MM.1S (cell line): Measurements from ENCODE around the gene PDIA2.

Experiments
- DNase-seq: peaks from one replicate; pipeline ENCODE4 v3.0.0-alpha.2; 2015
- H2AFZ ChIP-seq: fragments of 300-600 bp; sonication (generic); 2 replicates; pipeline ENCODE4 v1.6.0; 2016; ENCODE audit warnings: antibody characterized with exemption, low read length
- H3F3A ChIP-seq: fragments of 300-600 bp; sonication (generic); 2 replicates; pipeline ENCODE4 v1.6.1; 2016; ENCODE audit warnings: mild to moderate bottlenecking, antibody characterized with exemption, low read length, moderate library complexity, mixed read lengths; ENCODE audit not compliant: insufficient read depth
- H3K27ac ChIP-seq: fragments of 300-600 bp; sonication (generic); 2 replicates; pipeline ENCODE4 v1.5.1; 2016; ENCODE audit warnings: mild to moderate bottlenecking, low read length
- H3K27me3 ChIP-seq: fragments of 300-600 bp; sonication (generic); replicated peaks from 2 replicates; pipeline ENCODE4 v1.6.0; 2016; ENCODE audit warnings: low read length; ENCODE audit not compliant: insufficient read depth
- H3K36me3 ChIP-seq: fragments of 300-600 bp; sonication (generic); replicated peaks from 2 replicates; pipeline ENCODE4 v1.6.1; 2016; ENCODE audit warnings: mild to moderate bottlenecking, low read length, mixed read lengths; ENCODE audit not compliant: insufficient read depth
- H3K4me1 ChIP-seq: fragments of 300-600 bp; sonication (generic); 2 replicates; pipeline ENCODE4 v1.6.1; 2016; ENCODE audit warnings: low read length, mixed read lengths
- H3K4me2 ChIP-seq: fragments of 300-600 bp; sonication (generic); 2 replicates; pipeline ENCODE4 v1.6.0; 2016; ENCODE audit warnings: low read depth, low read length
- H3K4me3 ChIP-seq: fragments of 300-600 bp; sonication (generic); 2 replicates; pipeline ENCODE4 v1.5.1; 2016; ENCODE audit warnings: low read length, mixed read lengths
- H3K79me2 ChIP-seq: fragments of 300-600 bp; sonication (generic); 2 replicates; pipeline ENCODE4 v1.6.1; 2016; ENCODE audit warnings: mixed run types, low read length, mixed read lengths
- H3K9ac ChIP-seq: fragments of 300-600 bp; sonication (generic); 2 replicates; pipeline ENCODE4 v1.6.1; 2016; ENCODE audit warnings: low read length, mixed read lengths
- H3K9me2 ChIP-seq: fragments of 300-600 bp; sonication (generic); replicated peaks from 2 replicates; pipeline ENCODE4 v1.6.1; 2016; ENCODE audit warnings: mild to moderate bottlenecking, low read length, mixed read lengths; ENCODE audit not compliant: insufficient read depth
- H3K9me3 ChIP-seq: fragments of 300-600 bp; sonication (generic); replicated peaks from 2 replicates; pipeline ENCODE4 v1.6.1; 2016; ENCODE audit warnings: mild to moderate bottlenecking, low read length, mixed read lengths; ENCODE audit not compliant: insufficient read depth
- H4K20me1 ChIP-seq: fragments of 300-600 bp; sonication (generic); 2 replicates; pipeline ENCODE4 v1.6.1; 2016; ENCODE audit warnings: mild to moderate bottlenecking, low read length, moderate library complexity, mixed read lengths; ENCODE audit not compliant: insufficient read depth
- CTCF ChIP-seq: fragments of 300-600 bp; sonication (generic); IDR thresholded peaks from 2 replicates; pipeline ENCODE4 v1.5.1; 2016; ENCODE audit warnings: antibody characterized with exemption, low read length, mixed read lengths
- EZH2 ChIP-seq: fragments of 300-600 bp; sonication (generic); optimal IDR thresholded peaks from 2 replicates; pipeline ENCODE3; 2017; ENCODE audit warnings: low read depth, mild to moderate bottlenecking, antibody characterized with exemption, low read length, mixed read lengths
- EZH2phosphoT487 ChIP-seq: fragments of 300-600 bp; sonication (generic); IDR thresholded peaks from 2 replicates; pipeline ENCODE4 v1.6.1; 2018; ENCODE audit warnings: antibody characterized with exemption, low read length

Gene PDIA2

GRCh38 chr16:291539-291938 lies 8.6 kb downstream of the PDIA2 start:
- Histone ChIP-seq H3K36me3 (no peaks in the 10 kb centered on the region), H3K27me3 (no peaks in the 10 kb centered on the region)

GRCh38 chr16:293043-293775 lies 10.2 kb downstream of the PDIA2 start:
- TF ChIP-seq CTCF, result no peak
- TF ChIP-seq EZH2phosphoT487, result no peak
- no peak for TF ChIP-seq EZH2
- Histone ChIP-seq H3K4me1 (no peaks in the 10 kb centered on the region), H3K9me3 (no peaks in the 10 kb centered on the region), H3K27me3 (no peaks in the 10 kb centered on the region), H3K27ac (no peak overlapping the region), H3K9me2 (no peaks in the 10 kb centered on the region), H3F3A (no peaks in the 10 kb centered on the region), H2AFZ (no peak overlapping the region), H3K79me2 (no peaks in the 10 kb centered on the region), H4K20me1 (no peaks in the 10 kb centered on the region), H3K4me3 (no peak overlapping the region), H3K4me2 (no peak overlapping the region), H3K9ac (no peak overlapping the region), H3K36me3 (no peaks in the 10 kb centered on the region)
- DNase-seq, result no peak

More at GRCh38 chr16:291539-291938, 8.6 kb downstream of the PDIA2 start:
- Histone ChIP-seq H3K9me3 (no peaks in the 10 kb centered on the region), H3K4me2 (no peak overlapping the region), H3K9me2 (no peaks in the 10 kb centered on the region), H3K27ac (no peak overlapping the region), H4K20me1 (no peaks in the 10 kb centered on the region), H3K4me3 (no peak overlapping the region), H3K9ac (no peak overlapping the region), H3K79me2 (no peaks in the 10 kb centered on the region), H2AFZ (no peak overlapping the region), H3K4me1 (no peaks in the 10 kb centered on the region), H3F3A (no peaks in the 10 kb centered on the region)
- TF ChIP-seq EZH2 (no peak), CTCF (no peak), EZH2phosphoT487 (no peak)
- no peak for DNase-seq

GRCh38 chr16:296276-296675 lies 13.3 kb downstream of the PDIA2 start:
- Histone ChIP-seq H3K9me2 (no peaks in the 10 kb centered on the region), H4K20me1 (no peaks in the 10 kb centered on the region), H2AFZ (no peak overlapping the region), H3K36me3 (no peaks in the 10 kb centered on the region), H3K4me2 (no peak overlapping the region), H3K27ac (no peak overlapping the region), H3K9ac (no peak overlapping the region), H3K4me3 (no peak overlapping the region), H3F3A (no peaks in the 10 kb centered on the region), H3K79me2 (no peaks in the 10 kb centered on the region), H3K9me3 (no peaks in the 10 kb centered on the region), H3K4me1 (no peaks in the 10 kb centered on the region), H3K27me3 (no peaks in the 10 kb centered on the region)
- TF ChIP-seq CTCF (no peak), EZH2 (no peak), EZH2phosphoT487 (no peak)
- DNase-seq, result no peak
